Stimulated activated CD4-positive, alpha-beta T cell treated with anti-CD3 and anti-CD28 coated beads, TNF-alpha, amount 100 ng/mL, for 48 hours (primary cell): ENCODE data around the gene VPS26C.

Experiments used
- DNase-seq, 3 donors: peaks; one replicate each; pipeline ENCODE4 v3.0.0-alpha.2; 2020; ENCODE audit warnings: low read depth in 3 of 3

Gene VPS26C

DNA sequence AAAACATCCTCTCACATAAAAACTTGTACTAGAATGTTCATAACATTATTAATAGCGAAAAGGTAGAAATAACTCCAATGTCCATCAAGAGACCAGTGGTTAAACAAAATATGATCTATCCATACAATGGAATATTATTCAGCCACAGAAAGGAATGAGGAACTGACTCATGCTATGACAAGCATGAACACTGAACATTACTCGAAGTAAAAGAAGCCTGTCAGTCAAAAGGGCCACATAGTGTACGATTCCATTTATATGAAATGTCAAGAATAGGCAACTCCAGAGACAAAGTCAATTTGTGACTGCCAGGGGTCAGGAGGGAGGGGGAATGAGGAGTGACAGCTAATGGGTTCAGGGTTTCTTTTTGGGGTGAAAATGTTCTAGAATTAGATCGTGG, 2.3 kb downstream of the VPS26C start:
- DNase-seq, result no peak

DNA sequence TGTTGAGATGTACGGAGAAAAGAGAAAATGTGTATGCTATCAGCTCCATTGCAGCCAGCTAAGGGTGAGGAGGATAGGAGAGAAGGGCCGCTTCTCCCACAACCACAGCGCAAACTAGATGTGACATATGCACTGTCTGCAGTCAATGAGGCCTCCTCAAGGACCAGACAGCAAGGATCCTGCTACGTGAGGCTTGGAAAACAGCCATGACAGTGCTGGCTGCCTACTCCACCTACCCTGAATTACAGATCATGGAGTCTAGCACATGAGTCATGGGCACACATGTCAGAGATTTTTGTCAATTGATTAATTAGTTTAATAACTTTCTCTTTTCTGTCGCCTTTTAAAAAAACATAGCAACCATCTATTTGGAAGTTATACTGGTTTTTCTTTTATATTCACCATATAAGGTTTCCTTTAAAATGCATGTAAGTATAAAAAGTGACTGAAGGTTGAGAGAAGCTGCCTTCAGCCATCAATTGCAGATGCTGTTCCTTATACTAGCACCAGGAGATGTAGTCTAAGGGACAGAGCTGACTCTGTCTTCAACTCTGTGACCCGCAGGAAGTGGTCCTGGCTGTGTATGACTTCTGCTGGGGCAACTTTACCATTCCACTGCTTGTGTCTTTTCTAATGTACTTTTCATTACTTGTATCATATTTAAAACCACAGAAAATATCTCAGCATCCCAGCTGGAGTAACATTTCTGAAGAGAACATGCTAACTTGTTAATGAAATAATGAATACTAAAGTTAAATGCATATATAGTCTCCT, 3.1 kb downstream of the VPS26C start:
- DNase-seq, result no peak

- DNase-seq, result no peak
Measured at GRCh38 chr21:37259426-37259825, 7.7 kb downstream of the VPS26C start.

GRCh38 chr21:37257967-37258877, 8.9 kb downstream of the VPS26C start:
- DNase-seq, result peak; percentile 60 to 75 (median 72)

DNA sequence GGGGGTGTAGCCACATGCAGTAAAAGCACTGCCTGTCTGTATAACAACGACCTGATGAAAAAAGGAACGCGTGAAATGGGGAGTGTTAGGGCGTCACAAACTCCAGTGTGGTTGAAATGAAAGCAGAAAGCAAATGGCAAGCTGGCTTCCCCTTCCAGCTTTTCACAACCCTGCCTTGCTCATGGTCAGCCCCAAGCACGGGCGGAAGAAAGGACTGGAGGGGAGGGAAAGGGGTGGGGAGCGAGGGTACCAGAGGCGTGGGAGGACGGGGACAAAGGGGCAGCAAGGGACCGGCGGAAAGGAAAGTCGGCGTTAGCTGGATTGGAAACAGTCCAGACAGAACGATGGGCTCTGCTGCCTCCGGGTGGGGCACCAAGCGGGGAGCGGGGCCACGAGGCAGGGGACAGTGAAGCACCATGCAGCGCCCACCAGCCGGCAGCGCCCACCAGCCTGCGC, 9.6 kb downstream of the VPS26C start:
- peak in 1 of 3 donors; percentile 34 for DNase-seq

DNA sequence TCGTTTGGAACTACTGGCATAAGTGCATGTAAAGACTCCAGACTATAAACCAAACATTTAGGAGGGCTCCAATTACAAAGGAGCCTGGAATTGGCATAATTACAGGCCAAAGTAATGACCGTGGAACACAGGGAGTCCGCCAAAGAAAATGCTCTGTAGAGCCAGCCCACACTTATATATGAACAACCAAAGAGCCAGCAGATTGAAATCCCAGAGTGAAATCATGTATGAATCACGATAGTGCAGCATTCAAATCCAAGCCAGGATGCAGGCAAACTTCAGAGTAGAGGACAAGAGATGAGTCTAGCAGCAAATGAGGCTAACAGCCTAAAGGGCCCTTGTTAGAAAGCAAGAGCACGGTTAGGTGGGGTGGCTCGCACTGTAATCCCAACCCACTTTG, 13.1 kb downstream of the VPS26C start:
- DNase-seq, result no peak

DNA sequence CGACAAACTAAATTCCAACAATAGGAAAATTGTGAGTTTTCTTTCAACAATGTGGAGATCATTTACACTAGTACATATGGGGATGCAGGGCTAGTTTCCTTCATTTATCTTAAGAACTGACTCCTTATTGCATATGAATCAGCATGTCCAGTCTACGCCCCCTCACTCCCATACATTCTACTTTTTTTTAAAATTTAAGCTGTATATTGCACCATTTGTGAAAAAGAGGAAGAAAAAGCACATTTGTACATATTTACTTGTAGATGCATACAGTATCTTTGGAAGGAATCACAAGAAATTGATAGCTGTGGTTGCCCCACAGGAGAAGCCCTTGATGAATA, 15.9 kb downstream of the VPS26C start:
- DNase-seq, result no peak

DNA sequence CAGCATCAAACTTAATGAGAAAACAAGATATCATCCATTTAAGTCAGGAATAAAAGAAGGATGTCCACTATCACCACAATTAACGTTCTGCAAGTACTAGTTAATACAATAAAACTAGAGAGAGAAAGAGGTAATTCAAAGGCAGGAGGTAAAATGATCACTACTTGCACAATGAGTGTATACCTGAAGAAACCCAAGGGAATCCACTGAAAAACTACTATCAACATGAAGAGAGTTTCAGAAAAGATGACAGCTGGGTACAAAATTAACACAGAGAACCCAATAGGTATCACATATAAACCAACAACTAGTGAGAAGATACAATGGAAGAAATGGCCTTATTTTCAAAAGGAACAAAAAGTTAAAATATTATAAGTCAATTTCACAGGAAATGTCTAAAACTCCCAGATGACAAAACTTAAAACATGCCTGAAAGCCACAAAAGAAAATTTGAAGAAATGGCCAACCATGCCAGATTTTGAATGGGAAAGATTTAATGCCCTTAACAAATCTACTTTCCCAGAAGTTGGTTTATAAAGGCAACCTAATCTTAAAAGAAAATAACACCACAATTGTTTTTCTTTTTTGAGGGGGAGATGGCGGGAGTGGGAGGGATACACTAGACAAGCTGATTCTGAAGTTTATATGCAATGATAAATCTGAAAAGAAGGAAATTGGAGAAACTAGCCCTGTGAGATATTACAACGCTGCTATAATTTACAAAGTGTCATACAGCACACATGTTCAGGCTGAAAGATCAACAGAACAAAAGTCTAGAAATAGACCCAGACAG, 17.8 kb downstream of the VPS26C start:
- DNase-seq, result no peak

DNA sequence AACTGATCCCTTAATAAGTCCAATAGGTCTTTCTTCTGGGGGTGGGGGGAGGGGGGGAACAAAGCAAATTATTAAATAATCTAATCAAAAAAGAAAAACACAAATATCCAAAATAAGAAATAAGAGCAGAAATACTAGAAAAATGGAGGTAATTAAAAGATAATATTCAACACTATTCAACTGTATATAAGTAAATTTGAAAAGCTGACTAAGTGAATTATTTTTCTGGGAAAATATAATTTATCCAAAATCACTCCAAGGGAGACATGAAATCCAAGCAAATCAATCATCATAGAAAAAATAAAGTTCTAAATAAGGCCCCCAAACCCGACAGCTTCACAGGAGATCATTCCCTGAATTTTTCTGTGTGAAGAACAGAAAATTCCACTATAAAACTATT, 18.8 kb downstream of the VPS26C start:
- DNase-seq, result no peak

DNA sequence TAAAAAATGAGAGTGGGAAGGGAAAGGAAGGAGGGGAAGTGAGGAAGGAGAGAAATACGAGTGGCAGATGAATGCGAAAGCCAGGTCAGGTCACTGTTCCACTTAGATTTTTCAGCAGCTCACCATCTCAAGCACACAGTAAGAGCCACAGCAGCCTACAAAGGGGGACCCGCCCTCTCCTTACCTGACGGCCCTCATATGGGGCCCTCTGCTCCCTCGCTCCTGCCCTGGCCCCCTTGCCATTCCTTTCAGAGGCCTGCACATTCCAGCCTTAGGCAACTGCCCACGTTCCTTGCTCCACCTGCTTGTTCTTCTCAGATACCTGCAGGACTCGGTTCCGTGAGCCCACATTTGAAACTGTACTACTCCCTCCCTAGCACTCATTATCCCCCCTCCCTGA, 22.0 kb downstream of the VPS26C start:
- DNase-seq, result no peak

- no peak for DNase-seq
Measured at GRCh38 chr21:37244501-37245095, 22.5 kb downstream of the VPS26C start.

GRCh38 chr21:37243961-37244360, 23.2 kb downstream of the VPS26C start:
- DNase-seq, result no peak

GRCh38 chr21:37241426-37241825, 25.7 kb downstream of the VPS26C start:
- no peak for DNase-seq

DNA sequence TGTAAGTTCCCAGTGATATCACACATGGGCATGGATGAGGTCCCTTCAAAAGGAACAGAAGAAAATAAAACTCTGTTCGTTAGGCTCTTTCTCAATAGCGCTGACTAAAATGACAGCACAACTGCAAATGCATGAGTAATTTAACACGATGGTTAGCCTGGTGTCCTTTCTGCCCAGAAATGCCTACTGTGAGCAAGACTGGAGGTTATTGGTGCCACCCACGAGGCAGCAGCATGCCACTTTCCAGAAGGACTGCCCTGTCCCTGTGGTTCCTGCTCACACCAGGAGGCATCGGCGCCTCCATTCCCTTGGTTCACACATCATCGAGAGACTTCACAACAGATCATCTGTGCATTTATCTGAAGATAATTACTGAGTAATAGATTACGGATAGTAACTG, 26.2 kb downstream of the VPS26C start:
- DNase-seq, result no peak

- no peak for DNase-seq
Measured at GRCh38 chr21:37237764-37238163, 29.4 kb downstream of the VPS26C start.

GRCh38 chr21:37237346-37237745, 29.8 kb downstream of the VPS26C start:
- no peak for DNase-seq

DNA sequence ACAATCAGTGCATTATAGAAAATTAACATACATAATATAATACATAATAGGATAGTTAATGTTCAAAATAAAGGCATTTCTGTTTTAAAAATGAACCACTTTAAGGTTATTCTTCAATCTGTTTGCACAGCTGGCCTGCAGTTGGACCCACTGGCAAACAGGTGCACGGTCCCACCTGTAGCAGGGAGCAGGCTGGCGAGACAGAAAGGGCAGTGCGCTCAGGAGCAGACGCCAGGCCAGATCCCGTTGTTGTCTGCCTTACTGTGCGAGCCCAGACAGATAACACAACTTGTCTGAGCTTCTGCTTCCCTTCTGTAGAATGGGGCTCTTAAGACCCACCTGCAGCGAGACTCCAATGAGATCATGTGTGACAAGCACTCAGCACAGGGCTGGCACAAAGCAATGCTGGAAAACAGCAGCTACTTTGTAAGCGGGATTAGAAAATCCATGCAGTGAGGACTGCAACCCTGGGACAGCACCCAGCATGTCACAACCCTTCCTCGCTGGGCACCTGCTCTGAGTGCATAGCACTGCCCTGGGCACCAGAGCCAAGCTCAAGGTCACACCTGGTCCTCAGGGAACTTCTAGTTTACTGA, 33.5 kb downstream of the VPS26C start:
- DNase-seq, result no peak

- DNase-seq, result no peak
Measured at GRCh38 chr21:37232274-37233018, 34.7 kb downstream of the VPS26C start.

DNA sequence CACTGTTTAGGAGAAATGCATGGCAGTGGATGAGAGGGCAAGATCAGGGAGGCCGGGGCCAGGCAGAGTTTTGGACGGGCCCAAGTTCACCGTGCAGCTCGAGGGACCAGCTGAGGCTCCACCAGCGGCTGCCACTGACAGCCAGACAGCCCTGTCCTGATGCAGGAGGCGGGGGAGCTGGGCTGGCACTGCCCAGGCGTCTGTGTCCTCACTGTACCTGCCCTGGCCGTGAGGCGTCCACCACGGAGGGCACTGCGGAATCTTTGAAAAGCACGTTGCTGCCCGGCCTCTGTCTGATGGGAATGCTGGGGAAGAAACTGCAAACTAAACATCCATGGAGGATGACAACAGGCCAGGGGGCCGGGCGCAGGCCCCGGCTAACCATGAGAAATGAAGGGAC, 35.5 kb downstream of the VPS26C start:
- no peak for DNase-seq

GRCh38 chr21:37231249-37231645, 35.9 kb downstream of the VPS26C start:
- no peak for DNase-seq
